GM18867 (cell line): ENCODE measurements around the gene ATF7.
A peak's percentile ranks its signal among the peaks of the same experiment; 100 is the strongest.
"Not testable (repeated sequence)": the region's sequence is repeated elsewhere in the genome, so short reads cannot be mapped to it uniquely, and the experiment has no call there.

ENCODE experiments used
- ATAC-seq: cut with Tn5 transposase; IDR thresholded peaks from one replicate; pipeline ENCODE4 v1.9.1; 2021; ENCODE audit warnings: mild to moderate bottlenecking, moderate library complexity; ENCODE audit not compliant: unreplicated experiment

ATF7 gene

GRCh38 chr12:53567961-53568808, 58.0 kb downstream of the ATF7 start:
- no peak for ATAC-seq

- not testable (repeated sequence) for ATAC-seq
These were observed 60.8 kb downstream of the ATF7 start for GRCh38 chr12:53565376-53565775.

- no peak for ATAC-seq
These were observed 61.2 kb downstream of the ATF7 start for GRCh38 chr12:53564941-53565340.

GRCh38 chr12:53564278-53564677, 61.9 kb downstream of the ATF7 start:
- no peak for ATAC-seq

- ATAC-seq, result no peak
These were observed 62.6 kb downstream of the ATF7 start for GRCh38 chr12:53563452-53564028.

GRCh38 chr12:53561590-53561953, 64.6 kb downstream of the ATF7 start:
- ATAC-seq, result no peak

GRCh38 chr12:53560912-53561589, 65.1 kb downstream of the ATF7 start:
- no peak for ATAC-seq

- no peak for ATAC-seq
These were observed 65.8 kb downstream of the ATF7 start for GRCh38 chr12:53560351-53560750.

GRCh38 chr12:53558631-53559030, 67.6 kb downstream of the ATF7 start:
- no peak for ATAC-seq

- ATAC-seq, result no peak
These were observed 73.5 kb downstream of the ATF7 start for GRCh38 chr12:53552361-53553327.

GRCh38 chr12:53551889-53552291, 74.3 kb downstream of the ATF7 start:
- no peak for ATAC-seq

- ATAC-seq, result no peak
These were observed 75.6 kb downstream of the ATF7 start for GRCh38 chr12:53550595-53550994.

- not testable (repeated sequence) for ATAC-seq
These were observed 76.1 kb downstream of the ATF7 start for GRCh38 chr12:53550131-53550530.

- ATAC-seq, result not testable (repeated sequence)
These were observed 77.8 kb downstream of the ATF7 start for GRCh38 chr12:53548354-53548753.

GRCh38 chr12:53543539-53543938, 82.6 kb downstream of the ATF7 start:
- ATAC-seq, result peak; percentile 68

GRCh38 chr12:53539526-53539925, 86.7 kb downstream of the ATF7 start:
- no peak for ATAC-seq

GRCh38 chr12:53538209-53538689, 87.9 kb downstream of the ATF7 start:
- ATAC-seq, result no peak

GRCh38 chr12:53536962-53537361, 89.2 kb downstream of the ATF7 start:
- no peak for ATAC-seq

- no peak for ATAC-seq
These were observed 92.7 kb downstream of the ATF7 start for GRCh38 chr12:53533471-53533870.
